Measurements from ENCODE around the gene MDH2. TPM values are rescaled to one million over a fixed set of nuclear protein-coding genes. Genes with fewer than 3 reads are reported as not detected.
"Not testable (repeated sequence)": the region's sequence is repeated elsewhere in the genome, so short reads cannot be mapped to it uniquely, and the experiment has no call there.

The MDH2 gene
- polyA plus RNA-seq, 3 donors = 183 to 240 (median 206) TPM

DNA sequence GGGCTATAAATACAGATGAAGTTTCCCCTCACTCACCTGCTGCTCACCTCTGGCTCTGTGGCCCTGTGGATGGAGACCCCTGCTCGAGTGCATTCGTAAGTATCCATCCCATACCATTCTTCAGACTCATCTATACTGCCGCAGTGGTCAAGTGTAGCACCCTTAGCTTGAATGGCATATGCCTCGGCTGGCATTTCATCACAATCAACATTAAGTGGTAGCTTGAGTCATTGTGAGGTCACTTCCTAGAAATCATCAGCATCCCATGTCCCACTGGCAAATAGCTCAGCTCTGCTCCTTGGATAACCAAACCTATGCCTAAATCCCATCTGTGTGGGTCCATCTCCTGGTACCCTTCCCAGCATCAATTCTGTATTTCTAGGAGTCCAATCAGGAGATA, 38.2 kb downstream of the MDH2 start:
- DNase-seq (ENCODE audit: extremely low read depth in 1 of 11, low read depth in 9 of 11, low spot score in 4 of 11) = no peak

DNA sequence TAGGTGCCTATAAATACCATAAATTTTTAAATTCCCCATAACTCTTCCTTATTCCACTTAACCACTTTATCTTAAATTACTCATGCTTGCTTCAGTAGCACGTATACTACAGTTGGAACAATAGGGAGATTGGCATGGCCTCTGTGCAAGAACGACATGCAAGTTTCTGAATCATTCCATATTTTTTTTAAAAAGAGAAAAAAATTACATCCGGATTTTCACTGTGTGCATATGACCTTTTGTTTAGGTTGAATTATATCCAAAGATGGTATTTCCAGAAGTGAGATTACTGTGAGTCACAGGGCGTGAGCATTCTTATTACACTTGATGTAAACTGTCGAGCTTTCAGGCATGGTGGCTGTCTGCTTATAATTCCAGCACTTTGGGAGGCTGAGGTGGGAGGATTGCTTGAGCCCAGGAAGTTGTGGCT, 39.5 kb downstream of the MDH2 start:
- not testable (repeated sequence) for DNase-seq (ENCODE audit: extremely low read depth in 1 of 11, low read depth in 9 of 11, low spot score in 4 of 11)

DNA sequence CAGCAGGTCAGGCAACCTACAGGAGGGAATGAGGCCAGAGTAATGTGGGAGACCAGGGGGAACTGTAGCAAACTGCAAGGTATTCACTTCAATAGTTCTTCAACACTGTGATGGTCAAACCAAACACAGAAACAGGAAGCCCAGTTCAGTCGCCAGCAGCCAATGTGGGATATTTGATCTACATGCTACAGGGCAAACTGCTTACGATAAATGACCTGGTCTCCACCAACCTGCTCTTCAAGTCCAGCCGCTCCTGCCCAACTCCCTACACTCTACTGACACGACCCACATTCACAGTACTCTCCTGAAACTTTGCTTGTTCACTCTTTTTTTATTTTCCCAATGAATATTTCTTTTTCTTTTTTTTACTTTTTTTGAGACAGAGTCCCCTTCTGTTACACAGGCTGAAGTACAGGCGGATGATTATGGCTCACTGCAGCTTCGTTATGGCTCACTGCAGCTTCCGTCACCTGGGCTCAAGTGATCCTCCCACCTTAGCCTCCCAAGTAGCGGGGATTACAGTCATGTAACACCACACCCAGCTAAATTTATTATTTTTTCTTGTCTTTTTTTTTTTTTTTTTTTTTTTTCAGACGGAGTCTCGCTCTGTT, 42.1 kb downstream of the MDH2 start:
- DNase-seq (ENCODE audit: extremely low read depth in 1 of 11, low read depth in 9 of 11, low spot score in 4 of 11) = peak in 1 of 11 donors; percentile 3

DNA sequence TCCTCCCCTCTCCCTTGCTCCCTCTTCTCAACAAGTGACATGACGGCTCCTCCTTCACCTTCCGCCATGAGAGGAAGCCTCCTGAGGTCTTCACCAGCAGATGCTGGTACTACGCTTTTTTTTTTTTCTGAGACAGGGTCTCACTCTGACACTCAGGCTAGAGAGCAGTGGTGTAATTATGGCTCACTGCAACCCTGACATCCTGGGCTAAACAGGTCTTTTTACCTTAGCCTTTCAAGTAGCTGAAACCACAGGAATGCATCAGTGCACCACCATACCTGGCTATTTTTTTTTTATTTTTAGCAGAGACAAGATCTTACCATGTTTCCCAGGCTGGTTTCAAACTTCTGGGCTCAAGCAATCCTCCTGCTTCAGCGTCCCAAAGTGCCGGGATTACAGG, 43.6 kb downstream of the MDH2 start:
- no peak for DNase-seq (ENCODE audit: extremely low read depth in 1 of 11, low read depth in 9 of 11, low spot score in 4 of 11)

DNA sequence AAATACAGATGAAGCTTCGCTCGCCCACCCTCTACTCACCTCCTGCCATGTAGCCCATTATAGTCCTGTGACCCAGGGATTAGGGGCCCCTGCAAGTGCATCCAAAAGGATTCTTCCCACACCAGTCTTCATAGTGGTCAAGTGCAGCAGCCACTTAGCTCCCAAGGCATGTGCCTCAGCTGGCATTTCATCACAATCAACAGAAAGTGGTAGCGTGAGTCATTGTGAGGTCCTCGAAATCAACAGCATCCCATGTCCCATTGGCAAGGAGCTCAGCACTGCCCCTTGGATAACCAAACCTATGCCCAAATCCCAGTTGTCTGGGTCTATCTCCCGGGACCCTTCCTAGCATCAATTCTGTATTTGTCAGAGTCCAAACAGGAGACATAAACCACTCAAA, 45.6 kb downstream of the MDH2 start:
- DNase-seq (ENCODE audit: extremely low read depth in 1 of 11, low read depth in 9 of 11, low spot score in 4 of 11) = not testable (repeated sequence)

DNA sequence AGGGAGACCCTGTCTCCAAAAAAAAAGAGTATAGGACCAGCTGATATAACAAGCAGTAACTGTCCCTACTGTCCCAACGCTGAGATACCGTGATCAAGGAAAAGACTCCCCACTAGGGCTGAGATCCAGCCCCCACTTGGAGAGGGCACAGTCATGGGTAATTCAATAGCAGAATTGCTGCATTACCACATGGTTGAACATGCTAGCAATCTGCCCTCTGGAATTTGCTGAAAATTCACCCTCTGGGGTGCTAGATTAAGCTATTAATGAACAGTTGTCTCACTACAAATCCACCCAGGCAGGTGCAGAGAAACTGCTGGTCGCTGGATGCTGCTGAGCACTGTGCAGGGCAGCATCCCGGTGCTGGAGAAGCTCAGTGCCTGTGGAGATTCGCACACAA, 46.4 kb downstream of the MDH2 start:
- DNase-seq (ENCODE audit: extremely low read depth in 1 of 11, low read depth in 9 of 11, low spot score in 4 of 11) = not testable (repeated sequence)

DNA sequence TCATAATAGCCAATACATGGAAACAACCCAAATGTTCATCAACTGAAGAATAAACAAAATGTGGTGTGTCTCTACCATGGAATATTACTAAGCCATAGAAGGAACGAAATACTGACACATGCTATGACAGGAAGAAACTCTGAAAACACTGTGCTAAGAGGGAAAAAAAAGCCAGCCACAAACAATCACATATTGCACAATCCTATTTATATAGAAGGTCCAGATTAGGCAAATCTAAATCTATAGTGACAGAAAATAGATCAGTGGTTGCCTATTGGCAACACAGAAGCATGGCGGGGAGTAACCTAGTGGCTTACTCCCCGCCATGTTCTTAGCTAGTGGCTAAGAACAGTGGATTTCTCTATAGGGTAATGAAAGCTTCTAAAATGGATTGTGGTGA, 48.0 kb downstream of the MDH2 start:
- no peak for DNase-seq (ENCODE audit: extremely low read depth in 1 of 11, low read depth in 9 of 11, low spot score in 4 of 11)

DNA sequence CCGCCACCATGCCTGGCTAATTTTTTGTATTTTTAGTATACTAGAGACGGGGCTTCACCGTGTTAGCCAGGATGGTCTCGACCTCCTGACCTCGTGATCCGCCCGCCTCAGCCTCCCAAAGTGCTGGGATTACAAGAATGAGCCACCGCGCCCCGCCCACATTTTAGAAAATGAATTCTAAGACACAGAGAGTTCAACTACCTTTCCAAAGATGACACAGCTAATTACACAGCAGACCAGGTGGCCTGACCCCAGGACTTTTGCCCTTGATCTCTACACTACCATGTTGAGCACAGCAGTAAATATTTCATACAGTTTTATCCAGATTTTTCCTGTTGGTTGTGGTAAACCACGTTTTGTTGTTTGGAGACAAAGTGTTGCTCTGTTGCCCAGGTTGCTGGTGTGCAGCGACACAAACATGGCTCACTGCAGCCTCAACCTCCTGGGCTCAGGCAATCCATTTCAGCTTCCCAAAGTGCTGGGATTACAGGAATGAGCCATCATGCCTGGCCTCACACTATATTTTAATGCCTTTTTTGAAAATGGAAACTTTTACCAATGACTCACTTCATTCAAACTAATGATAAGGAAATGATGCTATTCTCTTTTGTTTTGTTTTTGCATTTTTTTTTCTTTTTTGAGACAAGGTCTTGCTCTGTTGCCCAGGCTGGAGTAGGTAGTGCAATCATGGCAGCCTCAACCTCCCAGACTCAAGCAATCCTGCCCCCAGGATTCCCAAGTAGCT, 54.0 kb downstream of the MDH2 start:
- not testable (repeated sequence) for DNase-seq (ENCODE audit: extremely low read depth in 1 of 11, low read depth in 9 of 11, low spot score in 4 of 11)

DNA sequence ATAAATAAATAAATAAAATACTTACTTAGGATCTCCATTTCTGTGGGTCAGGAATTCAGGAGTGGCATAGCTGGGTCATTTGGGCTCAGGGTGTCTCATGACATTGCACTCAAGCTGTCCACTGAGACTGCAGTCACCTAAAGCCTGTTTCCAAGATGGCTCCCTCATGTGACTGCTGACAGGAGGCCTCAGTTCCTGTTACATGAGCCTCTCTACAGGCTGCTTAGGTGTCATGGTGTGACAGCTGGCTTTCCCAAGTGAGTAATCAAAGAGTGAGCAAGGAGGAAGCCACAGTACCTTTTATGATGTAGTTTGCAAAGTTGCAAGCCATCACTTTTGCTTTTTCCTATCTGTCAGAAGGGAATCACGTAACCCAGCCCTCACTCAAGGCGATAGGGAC, 55.9 kb downstream of the MDH2 start:
- DNase-seq (ENCODE audit: extremely low read depth in 1 of 11, low read depth in 9 of 11, low spot score in 4 of 11) = not testable (repeated sequence)

DNA sequence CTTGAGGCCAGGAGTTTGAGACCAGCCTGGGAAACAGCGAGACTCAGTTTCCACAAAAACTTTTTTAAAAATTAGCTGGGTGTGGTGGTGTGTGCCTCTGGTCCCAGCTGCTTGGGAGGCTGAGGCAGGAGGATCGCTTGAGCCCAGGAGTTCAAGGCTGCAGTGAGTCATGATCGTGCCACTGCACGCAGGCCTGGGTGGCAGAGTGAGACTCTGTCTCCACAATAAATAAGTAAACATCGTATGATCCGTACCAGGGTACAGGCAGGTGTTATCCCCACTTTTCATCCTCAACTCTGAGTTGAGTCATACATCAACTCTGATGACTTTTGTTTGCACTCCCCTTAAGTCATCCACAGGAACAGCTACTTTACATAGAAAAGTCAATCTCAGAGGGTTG, 58.2 kb downstream of the MDH2 start:
- DNase-seq (ENCODE audit: extremely low read depth in 1 of 11, low read depth in 9 of 11, low spot score in 4 of 11) = not testable (repeated sequence)

DNA sequence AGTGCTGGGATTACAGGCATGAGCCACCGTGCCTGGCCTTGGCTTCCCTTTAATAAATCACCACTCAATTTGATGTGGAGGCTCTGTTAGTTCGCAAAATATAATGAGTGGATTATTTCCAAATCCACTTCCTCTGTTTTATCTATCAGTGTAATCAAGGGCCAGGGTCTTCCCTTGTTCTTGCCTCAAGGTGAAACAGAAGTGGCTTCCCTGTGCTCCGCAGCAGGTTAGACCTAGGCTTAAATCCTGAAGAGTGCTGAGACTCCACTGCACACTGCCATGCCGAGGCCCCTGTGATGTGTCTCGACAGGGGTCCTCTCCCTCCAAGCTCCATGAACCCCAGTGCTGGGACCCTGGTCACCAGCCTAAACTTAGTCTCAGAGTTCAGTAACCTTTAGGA, 59.0 kb downstream of the MDH2 start:
- no peak for DNase-seq (ENCODE audit: extremely low read depth in 1 of 11, low read depth in 9 of 11, low spot score in 4 of 11)

DNA sequence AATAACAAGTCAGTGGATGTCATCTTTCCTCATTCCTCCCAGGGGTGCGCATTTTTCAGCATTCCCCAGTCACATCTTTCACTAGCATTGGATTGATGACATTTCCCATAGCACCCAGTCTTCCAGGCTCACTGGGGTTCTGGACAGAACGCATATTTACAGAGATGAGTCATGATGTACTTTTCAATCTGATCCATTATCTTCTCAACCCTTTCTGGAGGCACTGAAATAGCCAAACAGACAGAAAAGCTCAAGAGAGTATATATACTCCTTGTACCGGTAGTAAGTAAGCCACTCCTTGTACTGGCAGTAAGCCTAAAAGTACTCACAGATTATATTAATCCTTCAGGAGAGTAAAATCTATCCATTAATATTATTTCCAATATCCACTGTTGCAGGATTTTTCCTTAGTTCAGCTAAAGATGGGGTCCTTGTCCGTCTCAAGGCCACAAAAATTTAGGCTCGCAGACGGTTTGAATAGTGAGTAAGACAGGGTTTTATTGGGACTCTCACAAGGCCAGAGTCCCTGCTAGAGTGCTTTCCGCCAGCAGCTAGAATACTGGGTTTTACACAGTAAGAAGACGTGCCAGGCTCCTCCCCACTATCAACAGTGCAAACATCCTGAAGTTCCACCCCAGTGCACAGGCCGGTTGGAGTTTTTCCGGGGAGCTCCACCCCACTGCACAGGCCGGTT, 60.8 kb downstream of the MDH2 start:
- DNase-seq (ENCODE audit: extremely low read depth in 1 of 11, low read depth in 9 of 11, low spot score in 4 of 11) = peak in 1 of 11 donors; percentile 13

DNA sequence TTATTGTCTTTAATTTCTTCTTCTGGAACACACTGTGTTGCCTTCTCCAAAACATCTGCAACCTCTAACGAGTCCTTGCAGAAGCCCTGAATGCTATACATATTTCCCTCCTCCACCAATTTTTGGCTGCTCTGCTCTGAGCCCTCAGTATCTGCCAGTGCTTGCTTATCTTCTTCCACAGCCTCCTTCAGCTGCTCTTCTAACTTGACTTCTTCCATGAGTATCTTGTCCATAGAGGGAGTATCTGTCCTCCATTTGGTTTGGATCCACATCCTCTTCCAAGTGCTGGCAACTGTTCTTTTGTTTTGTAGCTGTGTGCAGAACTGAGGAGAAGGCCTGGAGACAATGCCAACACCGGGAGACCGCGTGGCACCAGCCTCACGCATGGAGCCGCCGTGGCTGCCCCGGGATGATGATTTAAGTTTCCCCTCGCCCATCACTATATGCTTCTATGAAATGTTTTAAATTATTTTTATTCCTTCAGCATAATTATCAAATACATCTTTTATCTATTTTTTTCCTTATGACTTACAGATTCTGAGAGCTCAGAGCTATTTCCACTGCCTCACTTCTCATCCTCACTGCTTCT, 65.2 kb downstream of the MDH2 start:
- DNase-seq (ENCODE audit: extremely low read depth in 1 of 11, low read depth in 9 of 11, low spot score in 4 of 11) = not testable (repeated sequence)

DNA sequence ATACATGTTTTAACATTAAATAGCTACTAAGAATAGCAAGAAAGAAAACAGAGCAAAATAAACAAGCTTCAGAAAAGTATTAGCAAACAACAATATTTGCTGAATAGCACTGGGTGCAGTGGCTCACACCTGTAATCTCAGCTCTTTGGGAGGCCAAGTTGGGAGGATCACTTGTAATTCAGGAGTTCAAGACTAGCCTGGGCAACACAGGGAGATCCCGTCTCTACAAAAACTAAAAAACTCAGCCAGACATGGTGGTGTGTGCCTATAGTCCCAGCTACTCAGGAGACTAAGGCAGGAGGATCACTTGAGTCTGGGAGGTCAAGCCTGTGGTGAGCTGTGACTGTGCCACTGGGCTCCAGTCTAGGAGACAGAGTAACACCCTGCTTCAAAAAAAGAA, 66.8 kb downstream of the MDH2 start:
- DNase-seq (ENCODE audit: extremely low read depth in 1 of 11, low read depth in 9 of 11, low spot score in 4 of 11) = not testable (repeated sequence)

Other genes starting within 250 kb of the MDH2 start
- not detected for gene CCL24, start 234.3 kb upstream of the MDH2 start, polyA plus RNA-seq (ENCODE audit: insufficient read length in 3 of 3)
- 10 to 100 TPM; 62.2 to 80.8 (median 64.8) TPM for gene RHBDD2, start 169.1 kb upstream of the MDH2 start, polyA plus RNA-seq (ENCODE audit: insufficient read length in 3 of 3)
- gene POR, start 133.0 kb upstream of the MDH2 start, polyA plus RNA-seq (ENCODE audit: insufficient read length in 3 of 3) = 10 to 100 TPM; 52.9 to 82.2 (median 66.5) TPM
- 10 to 100 TPM; 48.6 to 66.1 (median 57.1) TPM for gene TMEM120A, start 53.5 kb upstream of the MDH2 start, polyA plus RNA-seq (ENCODE audit: insufficient read length in 3 of 3)
- gene STYXL1, start 106 bp upstream of the MDH2 start, polyA plus RNA-seq (ENCODE audit: insufficient read length in 3 of 3) = 10 to 100 TPM; 45.8 to 56.3 (median 48.4) TPM
- gene SRRM3, start 153.8 kb downstream of the MDH2 start, polyA plus RNA-seq (ENCODE audit: insufficient read length in 3 of 3) = 1 to 10 TPM in 2 of 3 donors, under 1 TPM in 1; 1.00 to 2.3 (median 2.3) TPM